Kidney glomerular epithelial cell (primary cell): ENCODE data around the gene ATP1A2.
A peak's percentile ranks its signal among the peaks of the same experiment; 100 is the strongest.

Experiments
- DNase-seq: peaks from one replicate; lab custom pipeline; 2025; lab: John Stamatoyannopoulos, UW

The ATP1A2 gene

GRCh38 chr1:160085686-160086455, 29.7 kb upstream of the ATP1A2 start:
- peak; percentile 65 for DNase-seq

DNA sequence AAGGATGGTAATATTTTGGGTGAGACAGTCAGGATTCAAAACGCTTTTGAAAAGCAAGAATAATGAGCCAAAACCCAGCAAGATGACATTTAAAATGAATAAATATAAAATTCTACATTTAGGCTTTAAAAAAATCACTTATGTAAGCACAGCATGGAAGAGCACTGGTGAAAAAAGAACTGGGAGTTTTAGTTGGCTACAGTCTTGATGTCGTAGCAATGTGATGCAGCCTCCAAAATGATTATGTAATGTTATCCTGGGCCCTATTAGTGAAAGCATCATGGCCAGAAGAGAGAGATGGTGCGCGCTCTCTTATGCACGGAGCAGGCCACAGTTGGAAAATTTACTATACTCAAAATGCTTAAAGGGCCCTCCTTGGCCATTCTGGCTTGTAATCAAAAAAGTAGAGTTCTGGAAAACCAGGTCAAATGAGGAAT, 29.1 kb upstream of the ATP1A2 start:
- no peak for DNase-seq

- no peak for DNase-seq
Observed at GRCh38 chr1:160087118-160087662, 28.4 kb upstream of the ATP1A2 start.

DNA sequence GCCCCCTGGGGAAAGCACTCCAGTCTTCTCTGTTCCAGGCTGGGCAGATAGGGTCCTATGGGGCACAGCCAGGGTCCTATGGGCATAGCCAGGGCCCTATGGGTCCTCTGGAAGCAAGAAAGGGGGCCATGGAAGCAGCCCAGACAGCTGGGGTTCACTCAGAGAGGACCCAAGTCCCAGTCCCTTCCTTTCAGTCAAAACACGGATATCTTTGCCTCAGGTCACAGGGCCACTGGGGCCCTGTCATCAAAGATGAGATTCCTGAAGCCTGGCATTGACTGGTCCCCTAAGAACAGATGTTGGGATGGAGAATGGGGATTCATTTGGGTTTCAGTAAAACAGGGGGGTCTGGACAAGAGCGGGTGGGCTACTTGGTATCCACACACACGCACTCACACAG, 25.7 kb upstream of the ATP1A2 start:
- DNase-seq, result no peak

GRCh38 chr1:160090760-160091159, 24.8 kb upstream of the ATP1A2 start:
- DNase-seq, result no peak

- no peak for DNase-seq
Observed at GRCh38 chr1:160091666-160092223, 23.8 kb upstream of the ATP1A2 start.

DNA sequence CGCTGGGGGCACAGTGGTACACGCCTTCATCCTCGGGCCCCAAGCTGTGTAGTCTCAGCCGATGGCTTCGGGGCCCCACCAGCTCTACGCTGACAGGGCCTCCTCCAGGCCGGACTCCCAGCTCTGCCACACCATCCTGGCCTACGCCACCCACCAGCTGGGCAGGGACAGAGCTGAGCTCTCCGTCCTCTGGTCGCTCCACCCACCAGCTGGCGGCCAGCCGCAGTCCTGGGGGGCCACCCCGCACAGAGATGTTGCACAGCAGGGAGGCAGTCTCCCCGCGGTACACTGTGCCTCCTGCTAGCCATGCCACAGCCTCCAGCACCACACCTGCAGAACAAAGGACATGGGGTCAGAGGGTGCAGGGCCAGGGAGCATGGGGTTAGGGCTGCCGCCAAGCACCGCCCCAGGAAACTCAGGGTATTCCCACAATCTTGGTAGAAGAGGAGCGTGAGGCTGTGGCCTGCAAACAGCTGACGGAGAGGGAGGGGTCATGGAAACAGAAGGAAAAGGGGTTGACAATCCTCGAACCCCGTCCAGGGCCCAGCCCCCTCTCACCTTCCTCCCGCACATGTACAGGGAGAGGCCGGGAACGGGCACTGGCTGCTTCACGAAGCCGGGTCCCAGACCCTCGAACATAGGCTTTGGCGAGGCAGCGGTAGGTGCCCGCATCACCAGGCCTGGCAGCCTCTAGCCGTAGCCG, 23.0 kb upstream of the ATP1A2 start:
- no peak for DNase-seq

DNA sequence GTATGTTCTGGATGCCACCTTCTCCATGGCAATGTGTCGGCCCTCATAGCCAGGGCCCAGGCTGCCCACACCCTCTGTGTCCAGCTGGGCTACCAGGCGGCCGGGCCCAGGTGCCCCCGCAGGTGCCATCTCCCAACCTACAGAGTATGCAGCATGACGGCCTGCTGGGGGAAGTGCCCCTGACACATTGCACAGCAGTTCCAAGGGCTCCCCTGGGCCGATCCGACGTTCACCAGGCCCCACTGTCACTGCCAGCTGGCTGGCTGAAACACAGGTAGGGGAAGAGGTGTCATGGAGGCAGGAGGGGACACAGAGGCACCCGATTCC, 22.5 kb upstream of the ATP1A2 start:
- DNase-seq, result no peak

GRCh38 chr1:160093624-160094290, 21.8 kb upstream of the ATP1A2 start:
- no peak for DNase-seq

DNA sequence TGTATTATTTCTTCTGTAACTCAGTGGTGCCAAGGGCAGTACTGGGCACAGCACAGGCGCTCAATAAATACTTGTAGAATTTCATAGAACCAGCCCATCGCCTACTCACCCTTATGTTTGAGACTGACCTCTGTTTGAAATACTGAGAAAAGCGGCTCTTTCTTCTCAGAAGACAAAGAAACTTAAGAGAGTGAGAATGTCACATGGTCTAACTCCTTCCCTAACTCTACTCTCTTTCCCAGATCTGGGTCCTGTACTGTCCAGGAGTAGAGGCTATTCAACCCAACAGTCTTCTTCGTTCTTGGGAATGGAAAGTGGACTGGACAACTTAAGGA, 21.3 kb upstream of the ATP1A2 start:
- DNase-seq, result no peak

GRCh38 chr1:160094806-160095205, 20.8 kb upstream of the ATP1A2 start:
- DNase-seq, result no peak

- DNase-seq, result no peak
Observed at GRCh38 chr1:160095382-160096105, 20.0 kb upstream of the ATP1A2 start.

GRCh38 chr1:160096274-160097116, 19.1 kb upstream of the ATP1A2 start:
- DNase-seq, result no peak

DNA sequence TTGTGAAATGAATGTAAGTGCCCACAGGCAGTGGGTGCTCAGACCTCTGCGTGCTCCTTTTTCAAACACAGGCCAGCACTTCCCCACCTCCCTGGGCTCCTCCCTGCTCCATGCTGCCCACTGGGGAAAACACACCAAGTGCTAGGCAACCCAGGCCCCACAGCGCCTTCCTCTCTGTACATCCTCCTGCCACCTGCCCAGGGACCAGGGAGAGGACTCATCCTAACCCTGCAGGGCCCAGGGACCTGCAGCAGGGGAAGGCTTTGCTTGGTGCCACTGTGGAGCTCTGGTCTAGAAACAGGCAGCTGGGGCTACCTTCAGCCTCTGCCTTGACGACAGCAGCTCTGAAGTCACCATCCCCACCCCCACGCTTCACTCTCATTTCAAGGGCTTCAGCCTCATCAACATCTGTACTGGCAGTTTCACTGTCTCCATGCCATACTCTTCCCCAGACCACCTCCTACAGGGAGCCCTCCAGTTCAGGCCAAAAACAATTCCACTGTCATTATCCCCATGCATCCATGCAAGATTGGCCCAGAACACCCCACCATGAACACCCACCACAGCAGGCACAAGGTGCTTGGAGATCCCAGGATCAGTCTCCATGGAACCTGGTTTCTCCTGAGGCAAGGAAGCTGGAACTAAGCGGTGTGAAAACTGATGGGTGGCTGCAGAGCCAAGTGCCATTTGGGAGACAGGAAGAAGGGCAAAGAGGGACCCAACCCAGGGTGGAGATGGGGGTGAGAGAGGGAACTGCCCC, 18.2 kb upstream of the ATP1A2 start:
- no peak for DNase-seq

DNA sequence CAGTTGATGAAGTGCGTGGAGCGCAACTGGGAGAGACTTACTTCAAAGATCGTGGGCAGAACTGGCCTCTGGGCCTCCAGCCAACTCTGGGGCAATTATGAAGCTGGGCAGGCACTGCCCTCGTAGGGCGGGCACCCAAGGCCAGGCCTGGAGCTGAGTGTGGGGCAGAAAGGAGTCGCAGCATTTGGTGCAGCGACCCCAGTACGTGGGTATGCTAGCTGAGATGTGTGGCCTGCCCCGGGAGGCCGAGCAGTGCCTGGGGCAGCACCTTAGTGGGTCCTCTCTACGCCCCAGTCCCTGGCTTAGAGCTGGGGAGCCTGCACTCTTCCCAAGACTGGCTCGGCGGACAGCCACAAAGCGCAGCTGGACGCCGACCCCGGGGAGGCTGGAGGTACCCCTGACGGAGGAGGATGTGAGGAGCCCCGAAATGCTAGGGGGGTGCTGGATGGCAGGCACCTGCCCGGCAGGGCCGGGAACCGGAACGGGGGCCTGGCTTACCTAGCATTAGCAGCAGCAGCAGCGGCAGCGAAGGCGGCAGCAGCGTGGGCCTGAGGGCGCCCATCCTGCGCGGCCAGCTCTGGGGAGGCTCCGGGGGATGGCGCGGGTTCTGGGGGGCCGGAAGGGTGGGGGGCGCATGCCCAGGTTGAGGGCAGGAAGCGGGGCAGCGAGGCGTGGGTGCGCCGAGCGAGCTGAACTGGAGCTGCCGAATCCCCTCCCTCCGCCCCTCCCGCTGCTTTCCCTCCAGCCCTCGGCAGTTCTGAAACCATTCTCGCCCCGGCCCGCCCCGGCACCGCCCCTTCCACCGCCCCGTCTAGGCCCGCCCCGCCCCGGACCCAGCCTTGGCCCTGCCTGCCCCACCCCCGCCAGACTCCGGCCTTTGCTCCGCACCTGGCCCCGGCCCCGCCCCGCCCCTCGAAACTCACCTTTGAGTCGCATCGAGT, 17.4 kb upstream of the ATP1A2 start, which contains the start of gene IGSF8:
Gene IGSF8, minus strand, starts transcription at position 709 of the 941 bp plus-strand sequence. Its CDS starts 147 bp downstream, at position 562.
- peak; percentile 78 for DNase-seq

- DNase-seq, result peak; percentile 78
Observed at GRCh38 chr1:160098852-160099561, 16.6 kb upstream of the ATP1A2 start.

DNA sequence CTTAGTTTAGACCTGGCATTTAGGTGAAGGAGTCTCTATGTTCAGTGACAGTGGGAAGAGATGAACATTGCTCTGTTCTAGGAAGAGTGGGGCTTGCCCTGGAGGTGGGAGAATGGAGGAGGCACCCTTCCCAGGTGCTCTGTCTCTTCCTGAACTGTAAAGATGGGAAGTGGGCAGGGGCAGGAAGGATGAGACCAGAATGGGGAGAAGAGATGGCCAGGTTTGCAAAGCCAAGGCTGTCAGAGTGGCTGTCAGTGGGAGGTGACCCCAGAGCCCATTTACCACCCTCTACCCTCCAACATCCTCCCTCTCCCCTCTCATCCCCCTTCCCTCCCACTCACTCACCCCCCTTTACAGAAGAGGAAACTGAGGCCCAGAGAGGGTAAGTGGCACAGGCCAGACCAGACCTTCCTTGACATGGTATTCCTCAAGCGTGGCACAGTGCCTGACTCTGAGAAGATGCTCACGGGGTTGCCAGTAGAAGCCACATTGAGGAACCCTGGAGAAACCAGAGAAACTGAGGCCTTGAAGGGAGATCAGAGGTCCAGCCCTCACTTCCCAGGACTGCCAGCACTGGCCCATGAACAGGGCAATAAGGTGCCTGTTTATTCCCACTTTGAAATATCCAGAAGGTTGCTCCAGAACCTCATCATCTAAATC, 15.7 kb upstream of the ATP1A2 start:
- DNase-seq, result no peak
